GM19372 (cell line): Measurements from ENCODE around the gene PTPRN2.

ENCODE experiments used
- ATAC-seq: cut with Tn5 transposase; IDR thresholded peaks from one replicate; pipeline ENCODE4 v1.9.1; 2021; ENCODE audit warnings: mild to moderate bottlenecking, low read depth, moderate library complexity; ENCODE audit not compliant: unreplicated experiment

Gene PTPRN2

DNA sequence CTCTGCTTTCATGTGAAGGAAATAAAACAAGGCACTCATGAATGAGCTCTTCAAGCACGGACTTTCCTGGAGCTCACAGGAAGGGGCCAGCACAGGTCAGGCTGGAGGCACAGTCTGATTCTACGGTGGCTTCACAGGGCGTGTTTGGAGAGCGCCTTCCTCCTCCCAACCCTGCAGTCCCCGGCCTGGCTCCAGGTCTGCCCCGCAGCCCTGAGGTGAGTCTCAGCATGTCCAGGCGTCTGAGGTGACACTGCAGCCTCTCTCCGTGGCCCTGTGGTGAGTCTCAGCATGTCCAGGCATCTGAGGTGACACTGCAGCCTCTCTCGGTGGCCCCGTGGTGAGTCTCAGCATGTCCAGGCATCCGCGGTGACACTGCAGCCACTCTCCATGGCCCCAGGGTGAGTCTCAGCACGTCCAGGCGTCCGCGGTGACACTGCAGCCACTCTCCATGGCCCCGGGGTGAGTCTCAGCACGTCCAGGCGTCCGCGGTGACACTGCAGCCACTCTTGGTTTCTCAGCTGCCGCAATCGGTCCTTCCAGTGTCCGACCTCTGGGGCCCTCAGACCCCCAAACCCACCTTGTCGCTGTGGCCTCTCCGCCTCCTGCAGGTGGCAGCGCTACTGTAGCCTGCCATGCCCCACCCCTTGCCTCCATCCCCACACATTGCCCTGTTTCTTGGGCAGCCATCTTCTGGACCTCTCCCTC, 869.2 kb downstream of the PTPRN2 start:
- no peak for ATAC-seq

DNA sequence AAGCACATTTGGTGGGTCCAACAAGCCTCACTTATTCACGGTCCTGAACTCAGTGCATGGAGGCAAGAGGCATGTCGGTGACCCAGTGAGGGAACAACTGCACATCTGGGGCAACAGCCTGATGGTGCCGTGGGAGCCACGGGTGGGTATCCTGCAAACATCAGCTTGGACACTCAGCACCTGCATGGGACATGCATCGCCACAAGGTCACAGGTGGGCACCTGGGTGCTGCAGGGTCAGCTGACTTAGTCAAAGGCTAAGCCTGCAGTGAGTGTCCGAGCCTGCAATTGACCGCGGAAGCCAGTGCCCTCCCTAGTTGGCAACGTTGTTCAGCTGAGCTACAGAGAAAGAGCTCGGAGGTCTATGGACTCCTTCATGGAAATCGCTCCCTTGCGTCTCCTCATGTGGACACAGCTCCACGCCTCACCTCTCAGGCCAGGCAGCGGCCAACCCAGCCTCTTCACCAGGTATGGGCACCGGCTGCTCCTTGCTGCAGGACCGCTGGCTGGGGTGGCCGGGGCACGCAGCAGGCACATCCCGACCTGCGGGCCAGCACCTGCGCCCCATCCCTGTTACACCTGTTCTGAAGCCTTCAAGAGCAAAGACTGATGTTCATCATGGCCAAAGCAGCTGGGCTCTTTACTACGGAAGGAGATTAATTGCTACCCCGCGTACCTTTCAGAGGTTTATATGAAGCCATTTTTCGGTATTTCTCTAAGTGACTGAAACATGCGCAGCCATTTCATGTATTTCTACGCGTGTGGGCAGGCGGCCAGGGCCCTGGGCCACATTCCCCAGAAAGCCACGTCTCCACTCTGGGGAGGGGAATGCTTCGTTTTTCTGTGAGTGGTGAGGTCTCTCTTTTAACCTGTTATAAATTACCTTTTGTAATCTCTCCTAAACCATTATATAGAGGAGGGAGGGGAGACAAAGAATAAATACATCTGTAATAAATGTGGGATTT, 870.1 kb downstream of the PTPRN2 start:
- no peak for ATAC-seq

DNA sequence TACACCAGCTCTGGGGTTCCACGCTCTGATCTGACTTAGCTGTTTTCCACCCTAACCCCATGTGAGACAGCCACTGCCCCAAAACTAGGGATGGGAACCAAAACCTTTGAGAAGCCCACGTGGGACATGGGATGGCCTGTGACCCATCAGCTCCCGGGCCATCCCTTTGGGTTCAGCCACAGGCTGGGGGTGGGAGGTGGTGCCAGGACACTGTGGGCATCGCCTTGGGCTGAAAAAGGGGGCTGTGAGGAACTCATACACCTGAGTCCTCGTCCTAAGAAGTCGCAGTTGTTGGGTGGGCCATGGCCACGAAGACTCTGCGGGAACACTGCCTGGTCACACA, 871.7 kb downstream of the PTPRN2 start:
- ATAC-seq, result no peak

DNA sequence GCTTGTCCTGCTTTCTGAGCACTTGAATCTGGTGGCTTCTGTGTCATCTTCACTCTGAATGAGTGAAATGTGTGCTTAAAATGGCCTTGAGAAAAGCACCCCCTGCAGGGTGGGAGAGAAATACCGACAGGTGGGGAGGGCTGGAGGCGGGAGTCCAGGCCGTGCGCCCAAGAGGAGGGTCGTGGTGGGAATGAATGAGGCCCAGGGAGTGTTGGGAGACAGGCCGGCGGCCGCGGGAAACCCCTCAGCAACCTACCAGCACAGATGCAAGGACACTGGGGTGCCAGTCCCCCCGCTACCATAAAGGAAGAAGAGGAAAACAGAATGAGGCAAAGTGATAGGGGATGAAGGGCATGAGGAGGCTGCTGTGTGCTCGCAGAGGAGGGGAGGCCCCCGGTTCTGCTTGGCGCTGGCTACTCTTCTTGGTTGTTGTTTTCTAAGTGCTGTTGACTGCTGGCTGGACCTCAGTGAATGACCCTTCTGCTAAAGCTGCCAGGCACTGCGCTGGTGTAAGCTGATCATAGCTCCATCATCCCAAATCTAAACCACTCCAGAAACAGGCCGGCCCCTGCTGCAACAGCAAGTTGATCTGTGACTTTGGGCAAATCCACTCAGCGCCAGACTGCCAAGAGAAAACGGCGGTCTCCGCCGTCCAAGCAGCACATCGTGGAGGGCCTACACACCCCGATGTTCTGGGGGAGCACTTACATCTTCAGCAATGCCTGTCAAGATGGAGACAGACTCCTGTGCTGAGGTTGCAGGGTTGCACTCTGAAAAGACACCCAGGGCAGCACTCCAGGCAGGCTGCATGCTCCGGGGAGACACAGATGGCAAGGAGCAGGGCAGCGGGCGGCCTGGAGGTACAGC, 872.3 kb downstream of the PTPRN2 start:
- no peak for ATAC-seq

DNA sequence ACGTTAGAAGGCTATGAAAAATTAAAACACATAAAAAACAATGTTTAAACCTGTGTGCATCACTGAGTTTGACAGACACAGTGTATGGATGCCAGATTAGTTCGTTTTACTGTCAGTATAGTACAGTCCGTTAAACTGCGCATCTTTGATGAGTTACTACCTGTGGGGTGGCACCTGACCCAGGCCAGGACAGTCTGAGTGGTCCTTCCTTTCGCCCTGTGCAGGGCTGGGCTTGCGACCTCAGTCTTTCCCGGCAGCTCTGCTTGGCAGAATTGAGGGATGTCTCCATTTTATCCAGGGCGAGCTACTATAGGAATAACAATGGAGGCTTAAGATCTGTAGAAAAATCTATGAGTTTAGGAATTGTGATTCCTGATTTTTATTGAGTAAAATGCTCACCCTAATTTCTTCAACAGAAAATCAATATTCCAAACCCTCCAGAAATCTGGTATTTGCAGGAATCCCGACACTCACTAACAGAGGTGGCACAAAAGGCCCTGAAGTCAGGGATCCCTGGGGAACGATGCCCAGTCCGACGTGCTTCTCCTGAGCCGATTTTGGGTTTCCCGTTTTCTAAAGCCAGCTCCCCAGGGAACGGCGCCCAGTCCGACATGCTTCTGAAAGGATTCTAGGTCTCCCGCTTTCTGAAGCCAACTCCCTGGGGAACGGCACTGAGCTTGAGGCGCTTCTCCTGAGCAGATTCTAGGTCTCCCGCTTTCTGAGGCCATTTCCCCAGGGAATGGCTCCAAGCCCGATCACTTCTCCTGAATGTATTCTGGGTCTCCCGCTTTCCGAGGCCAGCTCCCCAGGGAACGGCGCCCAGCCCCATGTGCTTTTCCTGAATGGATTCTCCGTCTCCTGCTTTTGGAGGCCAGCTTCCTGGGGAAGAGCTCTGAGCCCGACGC, 873.2 kb downstream of the PTPRN2 start:
- no peak for ATAC-seq

DNA sequence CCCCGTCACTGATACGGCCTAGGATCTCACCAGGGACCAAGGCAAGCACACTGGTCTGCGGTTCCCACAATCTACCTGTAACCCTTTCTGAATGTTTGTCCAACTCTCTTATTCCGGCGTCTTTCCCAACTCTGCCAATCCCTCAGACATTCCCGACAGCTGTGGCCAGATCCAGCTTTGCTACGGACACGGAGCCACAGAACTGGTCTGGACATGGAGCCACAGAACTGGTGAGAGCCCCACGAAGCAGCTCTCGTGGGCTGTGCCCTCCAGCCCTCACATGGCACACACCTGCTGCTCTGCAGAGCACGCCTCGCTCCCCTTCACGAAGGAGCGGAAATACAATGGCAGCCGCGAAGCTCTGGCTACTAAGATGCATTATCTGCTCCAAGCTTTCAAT, 874.0 kb downstream of the PTPRN2 start:
- no peak for ATAC-seq

DNA sequence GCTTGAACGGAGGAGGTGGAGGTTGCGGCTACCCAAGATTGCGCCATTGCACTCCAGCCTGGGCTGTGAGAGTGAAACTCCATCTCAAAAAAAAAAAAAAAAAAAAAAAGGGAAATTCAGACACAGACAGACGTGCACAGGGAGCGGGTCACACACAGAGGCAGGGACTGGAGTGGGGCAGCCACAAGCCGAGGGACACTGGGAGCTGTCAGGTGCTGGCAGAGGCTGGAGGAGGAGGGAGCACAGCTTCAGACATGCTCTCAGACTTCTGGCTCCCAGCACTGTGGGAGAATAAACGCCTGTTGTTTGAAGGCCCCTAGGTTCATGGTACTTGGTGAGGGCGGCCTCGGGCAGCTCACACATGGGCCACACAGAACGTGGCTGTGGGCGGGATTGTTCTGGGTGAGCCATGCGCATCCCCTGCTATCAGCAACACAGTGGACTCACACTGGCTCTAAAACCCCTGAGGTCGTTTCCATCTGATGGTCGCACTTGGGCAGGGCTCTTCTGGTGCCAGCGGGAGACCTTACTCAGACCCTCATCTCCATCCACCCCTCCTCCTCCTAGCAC, 874.9 kb downstream of the PTPRN2 start:
- ATAC-seq, result no peak

DNA sequence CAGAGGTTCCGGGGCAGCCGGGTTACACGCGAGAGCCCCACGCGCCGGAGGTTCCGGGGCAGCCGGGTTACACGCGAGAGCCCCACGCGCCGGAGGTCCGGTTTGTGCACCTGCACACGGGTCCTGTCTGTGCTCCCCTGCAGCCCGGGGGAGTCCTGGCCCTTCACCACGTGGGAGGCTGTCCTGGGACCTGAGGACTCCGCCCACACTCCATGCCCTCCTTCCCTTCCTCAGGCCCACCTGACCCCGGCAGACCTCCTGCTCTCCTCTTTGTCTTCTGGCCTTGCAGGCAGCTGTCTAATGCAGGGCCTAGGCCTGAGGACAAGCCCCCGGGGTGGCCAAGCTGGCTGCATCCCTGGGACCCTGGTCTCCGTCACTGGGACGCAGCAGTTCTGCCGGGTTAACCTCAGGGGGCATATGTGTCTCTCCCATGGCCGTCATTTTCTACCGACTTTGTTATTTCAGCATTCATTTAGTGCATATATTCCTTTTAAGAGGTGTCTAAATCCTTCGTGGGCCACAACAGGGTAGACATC, 876.2 kb downstream of the PTPRN2 start:
- ATAC-seq, result no peak

DNA sequence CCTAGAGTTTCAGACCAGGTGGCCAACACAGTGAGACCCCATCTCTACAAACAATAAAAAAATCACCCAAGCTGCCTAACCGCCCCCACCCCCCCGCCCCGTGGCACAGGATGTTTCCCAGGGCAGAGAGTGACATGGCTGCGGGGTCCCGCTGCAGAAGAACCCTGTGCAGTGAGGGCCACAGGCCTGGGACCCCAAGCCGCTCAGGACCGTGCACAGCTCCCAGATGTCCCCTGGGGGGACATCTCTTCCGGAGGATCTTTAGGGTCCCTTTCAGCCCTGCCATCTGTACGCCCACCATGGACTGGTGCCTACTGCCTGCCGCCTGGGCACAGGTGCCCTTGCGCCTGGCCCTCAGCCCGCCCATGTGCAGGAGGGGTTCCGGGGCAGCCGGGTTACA, 877.2 kb downstream of the PTPRN2 start:
- ATAC-seq, result no peak

DNA sequence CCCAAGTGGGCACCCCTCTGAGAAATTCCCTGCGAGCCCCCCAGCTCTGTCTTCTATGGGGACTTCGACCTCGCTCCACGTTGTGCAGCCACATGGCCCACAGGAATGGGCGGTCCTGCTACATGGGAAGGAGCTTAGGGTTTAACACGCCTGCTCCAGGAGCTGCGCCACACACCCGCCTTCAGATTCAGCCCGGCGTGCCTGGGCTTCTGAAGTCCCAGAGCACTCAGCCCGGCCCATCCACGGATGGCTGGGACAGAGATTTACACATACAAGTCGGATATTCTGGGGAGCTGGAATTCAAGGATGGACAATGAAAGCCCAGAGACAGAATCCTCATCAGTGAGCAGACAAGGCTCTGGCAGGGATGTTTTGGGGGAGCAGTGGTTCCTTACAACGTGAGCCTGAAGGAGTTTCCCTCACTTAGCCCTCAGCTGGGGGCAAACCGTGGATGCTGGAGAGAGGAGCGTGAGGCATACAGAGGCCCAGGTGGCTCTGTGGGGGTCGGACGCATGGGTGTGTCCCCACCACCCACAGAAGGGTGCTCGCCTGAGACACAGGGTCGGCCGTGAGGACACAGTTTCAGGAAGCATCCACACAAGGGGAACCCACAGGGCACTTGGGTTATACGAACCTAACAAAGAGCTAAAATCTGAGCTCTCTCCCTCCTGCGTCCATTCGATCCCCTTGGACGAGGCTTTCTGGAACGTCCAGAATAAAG, 877.9 kb downstream of the PTPRN2 start:
- no peak for ATAC-seq

DNA sequence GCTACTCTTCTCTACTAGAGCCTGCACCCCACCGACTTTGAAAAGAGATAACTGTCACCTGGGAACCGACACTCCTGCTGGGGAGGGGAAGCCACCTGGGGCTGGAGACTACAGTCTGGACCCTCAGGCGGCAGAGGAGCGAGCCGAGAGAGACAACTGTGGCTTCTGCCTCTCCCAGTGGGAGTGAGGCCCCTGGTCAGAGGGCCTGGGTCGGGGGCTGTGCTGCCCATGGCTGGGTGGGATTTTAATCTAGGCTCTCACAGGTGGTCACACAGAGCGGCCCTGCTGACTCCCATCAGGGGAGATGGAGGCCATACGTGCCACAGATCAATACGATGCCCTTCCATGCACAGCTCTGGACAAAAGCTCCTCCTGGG, 878.7 kb downstream of the PTPRN2 start:
- no peak for ATAC-seq

DNA sequence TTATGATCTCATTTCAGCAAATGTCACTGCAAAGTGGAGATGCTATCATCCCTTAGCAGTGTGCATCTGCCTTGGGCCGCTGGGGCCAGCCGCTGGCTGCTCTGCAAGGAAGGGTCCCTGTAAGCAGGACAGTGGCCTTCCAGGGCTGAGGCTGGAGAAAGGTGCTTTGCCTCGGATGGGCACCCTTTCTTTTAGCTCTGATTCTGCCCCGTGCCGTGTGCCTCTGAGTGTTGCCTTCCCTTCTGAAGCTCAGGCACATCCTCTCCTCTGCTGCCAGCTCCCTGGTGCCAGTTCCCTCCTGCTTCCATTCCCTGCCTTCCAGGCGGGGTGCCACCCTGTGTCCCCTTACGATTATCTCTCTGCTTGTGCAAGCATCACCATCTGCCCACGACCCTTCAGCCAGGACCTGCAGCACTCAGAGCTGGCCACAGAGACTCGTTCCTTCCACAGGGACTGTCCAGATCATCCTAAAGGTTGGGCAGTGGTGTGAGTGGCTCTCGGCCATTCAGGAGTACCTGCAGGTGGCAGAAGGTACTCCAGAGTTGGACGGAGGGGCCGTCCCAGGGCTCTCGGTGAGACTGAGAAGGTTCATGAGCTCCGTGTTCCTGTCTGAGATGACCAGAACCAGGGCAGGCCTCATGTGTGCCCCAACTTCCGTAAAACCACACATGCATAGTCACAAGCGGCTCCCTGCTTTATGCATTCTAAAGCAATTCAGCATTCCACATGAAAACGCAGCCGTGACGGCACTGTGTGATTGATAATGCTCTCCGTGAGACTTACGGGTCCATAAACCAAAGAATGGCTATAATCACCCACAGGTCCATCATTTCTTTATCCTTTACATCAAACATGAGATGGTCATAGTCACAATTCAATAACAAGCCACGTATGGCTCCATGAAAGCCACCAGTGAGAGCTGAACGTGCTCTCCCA, 879.4 kb downstream of the PTPRN2 start:
- no peak for ATAC-seq

DNA sequence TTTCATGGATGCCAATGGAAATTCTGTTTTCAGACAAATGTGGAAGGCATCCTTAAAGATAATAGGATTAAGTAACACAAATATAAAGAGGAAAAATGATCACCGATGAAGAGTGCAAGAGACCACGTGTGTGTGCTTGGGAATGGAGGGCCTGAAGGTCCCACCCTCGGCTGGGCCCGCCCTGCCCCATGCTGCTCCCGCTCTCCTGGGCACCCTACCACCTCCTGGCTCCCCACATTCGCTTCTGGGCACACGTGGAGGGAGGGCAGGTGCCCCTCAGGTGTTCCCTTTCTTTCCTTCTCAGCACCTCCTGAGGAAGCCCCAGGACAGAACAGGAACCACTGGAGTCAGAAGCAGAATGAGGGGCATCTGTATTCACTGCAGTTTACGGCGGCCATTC, 883.3 kb downstream of the PTPRN2 start:
- no peak for ATAC-seq

DNA sequence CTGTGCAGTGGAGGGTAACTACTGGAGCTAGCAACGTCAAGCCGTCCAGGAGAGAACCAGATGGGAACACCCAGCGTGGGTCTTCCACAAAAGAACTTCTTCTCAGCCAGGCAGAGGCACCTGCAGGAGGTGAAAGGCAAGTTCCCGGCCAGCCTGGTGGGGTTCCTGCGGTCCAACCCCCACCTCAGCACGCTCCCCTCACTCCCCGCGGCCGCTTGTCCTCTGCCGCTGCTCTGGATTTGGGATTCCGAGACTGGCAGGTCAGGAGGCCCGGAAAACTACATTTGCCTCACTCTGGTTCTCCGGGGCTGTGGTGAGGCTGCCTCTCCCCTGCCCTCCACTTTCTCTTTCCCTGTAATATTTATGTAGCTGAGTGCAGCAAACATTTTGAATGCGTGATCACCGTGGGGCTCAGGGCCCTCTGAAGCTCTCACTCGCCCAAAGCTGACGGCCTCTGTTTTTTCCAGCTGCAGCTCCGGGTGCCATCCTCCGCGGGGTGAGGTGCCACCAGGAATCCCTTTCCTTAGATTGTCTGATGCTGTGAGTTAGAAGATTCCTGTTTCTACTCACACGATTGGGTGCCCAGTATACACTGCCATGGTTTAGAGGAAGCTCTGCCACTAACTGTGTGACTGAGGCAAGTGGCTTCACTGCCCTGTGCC, 884.0 kb downstream of the PTPRN2 start:
- ATAC-seq, result no peak

DNA sequence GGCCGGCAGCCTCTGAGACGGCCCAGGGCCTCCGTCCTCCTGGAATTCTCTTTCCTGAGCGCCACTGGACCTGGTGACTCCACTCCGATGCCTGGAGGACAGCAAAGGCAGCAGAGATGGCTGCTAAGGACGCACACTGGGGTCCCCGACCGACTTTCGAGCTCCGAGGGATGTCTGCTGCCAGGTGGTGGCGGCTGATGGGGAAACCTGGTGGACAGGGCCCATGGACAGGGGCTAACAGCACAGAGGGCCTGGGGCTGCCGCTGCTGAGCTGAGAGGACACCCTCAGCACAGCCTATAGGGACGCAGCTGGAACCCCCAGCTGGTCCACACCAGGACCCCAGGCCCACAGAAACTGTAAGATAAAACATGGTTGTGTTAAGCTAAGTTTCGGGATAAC, 884.5 kb downstream of the PTPRN2 start:
- ATAC-seq, result no peak

DNA sequence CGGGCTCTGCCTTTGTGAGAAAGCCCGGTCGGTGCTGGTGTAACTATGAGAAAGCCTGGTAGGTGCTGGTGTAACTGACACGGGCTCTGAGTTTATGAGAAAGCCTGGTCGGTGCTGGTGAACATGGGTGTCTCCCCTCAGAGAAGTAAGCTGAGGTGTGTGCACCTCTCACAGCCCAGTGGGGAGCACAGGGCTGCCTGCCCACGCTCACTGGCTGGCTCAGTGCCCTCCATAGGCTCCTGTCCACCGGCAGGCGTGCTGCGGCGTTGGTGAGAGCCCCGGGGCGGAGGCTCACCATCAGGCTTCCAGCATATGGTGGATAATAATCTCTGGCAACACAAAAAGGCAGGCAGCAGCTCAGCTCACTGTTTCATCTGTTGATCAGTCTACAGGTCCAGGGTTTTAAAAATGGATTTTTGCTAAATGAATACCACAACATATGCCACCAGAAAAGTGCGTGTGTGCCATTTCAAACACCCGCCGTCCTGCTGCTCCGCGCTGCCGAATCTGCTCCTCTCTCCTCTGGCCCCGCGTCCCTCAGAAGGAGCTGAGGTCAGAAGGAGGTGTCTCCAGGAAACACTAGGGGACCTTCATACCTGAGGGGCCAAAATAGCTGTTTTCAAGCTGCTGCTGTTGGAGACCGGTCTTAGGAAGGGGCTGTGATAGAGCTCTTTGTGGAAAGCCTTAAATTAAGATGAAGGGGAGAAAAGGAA, 885.2 kb downstream of the PTPRN2 start:
- no peak for ATAC-seq
